VCaP (cell line): ENCODE results near the gene MCL1.

Experiments
- H3K27ac ChIP-seq: fragments of 450-650 bp; 2 replicates; pipeline ENCODE4 v1.5.1; 2017
- CTCF ChIP-seq: fragments of 450-650 bp; conservative IDR thresholded peaks from 2 replicates; pipeline ENCODE4 v1.5.1; 2017; ENCODE audit warnings: mild to moderate bottlenecking, moderate library complexity

MCL1 gene

GRCh38 chr1:150550222-150551050, 29.0 kb downstream of the MCL1 start:
- H3K27ac ChIP-seq, result no peak overlapping the region
- no peak for TF ChIP-seq CTCF

GRCh38 chr1:150549496-150550221, 29.8 kb downstream of the MCL1 start:
- no peak for TF ChIP-seq CTCF
- H3K27ac ChIP-seq, result peak overlapping the region; percentile 62; the same call in 1 of the 2 replicates

GRCh38 chr1:150548632-150549495, 30.5 kb downstream of the MCL1 start, which contains the start of gene ADAMTSL4:
Gene ADAMTSL4 (plus strand): TSS chr1:150549408. CDS start chr1:150552289, 2,881 bp downstream.
- peak within 1 kb of the TSS; percentile 62 for H3K27ac ChIP-seq
- peak; percentile 49 for TF ChIP-seq CTCF

GRCh38 chr1:150548324-150548631, 31.1 kb downstream of the MCL1 start:
- H3K27ac ChIP-seq, result peak overlapping the region; percentile 62
- no peak for TF ChIP-seq CTCF

GRCh38 chr1:150546294-150546937, 33.0 kb downstream of the MCL1 start:
- TF ChIP-seq CTCF, result no peak
- H3K27ac ChIP-seq, result no peak overlapping the region

GRCh38 chr1:150545486-150546032, 33.9 kb downstream of the MCL1 start:
- no peak overlapping the region for H3K27ac ChIP-seq
- no peak for TF ChIP-seq CTCF
